Measurements from ENCODE around the gene INSR. TPM values are rescaled to one million over a fixed set of nuclear protein-coding genes. Genes with fewer than 3 reads are reported as not detected.
"Not testable (repeated sequence)": the region's sequence is repeated elsewhere in the genome, so short reads cannot be mapped to it uniquely, and the experiment has no call there.

Gene INSR
- total RNA-seq, 1 experiment from 2014 or later: 3.8 TPM

GRCh38 chr19:7226739-7227138, 67.5 kb downstream of the INSR start:
- no peak for DNase-seq (ENCODE audit: extremely low read depth, low read depth)

DNA sequence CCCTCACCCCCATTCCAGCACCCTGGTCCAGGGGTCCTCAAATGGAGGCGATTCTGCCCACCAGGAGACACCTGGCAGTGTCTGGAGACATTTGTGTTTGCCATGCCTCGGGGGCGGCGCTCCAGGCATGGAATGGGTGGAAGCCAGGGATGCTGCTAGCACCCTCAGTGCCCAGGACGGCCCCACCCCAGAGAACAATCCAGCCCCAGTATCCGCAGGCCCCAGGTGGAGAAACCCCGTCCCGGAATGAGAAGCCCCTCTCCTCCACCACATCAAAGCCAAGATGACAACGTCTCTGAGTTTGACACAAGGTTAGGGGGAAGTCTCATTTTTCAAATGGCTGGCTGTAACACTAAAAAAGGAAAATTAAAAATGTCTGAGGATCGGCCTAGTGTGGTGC, 68.5 kb downstream of the INSR start:
- DNase-seq (ENCODE audit: extremely low read depth, low read depth): no peak

DNA sequence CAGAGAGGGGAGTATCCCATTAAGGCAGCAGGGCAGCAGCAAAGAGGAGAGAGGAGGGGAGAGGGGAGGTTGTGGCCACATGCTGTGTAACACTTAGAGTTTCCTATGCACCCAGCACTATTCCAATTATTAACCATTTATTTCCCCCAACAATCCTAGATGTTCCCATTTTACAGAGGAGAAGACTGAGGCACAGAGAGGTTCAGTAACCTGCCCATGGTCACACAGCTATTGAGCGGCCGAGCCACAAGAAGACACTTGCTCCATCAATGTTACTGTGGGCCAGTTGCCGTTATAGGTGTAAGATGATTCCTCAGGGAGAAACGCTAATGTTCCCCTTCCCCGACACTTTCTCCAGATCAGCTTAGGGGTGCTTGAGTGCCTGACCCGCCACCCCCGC, 69.2 kb downstream of the INSR start:
- DNase-seq (ENCODE audit: extremely low read depth, low read depth): no peak

- DNase-seq (ENCODE audit: extremely low read depth, low read depth): no peak
Observed at GRCh38 chr19:7224209-7224686, 70.0 kb downstream of the INSR start.

GRCh38 chr19:7223429-7223828, 70.8 kb downstream of the INSR start:
- no peak for DNase-seq (ENCODE audit: extremely low read depth, low read depth)

GRCh38 chr19:7219056-7219455, 75.2 kb downstream of the INSR start:
- DNase-seq (ENCODE audit: extremely low read depth, low read depth): no peak

DNA sequence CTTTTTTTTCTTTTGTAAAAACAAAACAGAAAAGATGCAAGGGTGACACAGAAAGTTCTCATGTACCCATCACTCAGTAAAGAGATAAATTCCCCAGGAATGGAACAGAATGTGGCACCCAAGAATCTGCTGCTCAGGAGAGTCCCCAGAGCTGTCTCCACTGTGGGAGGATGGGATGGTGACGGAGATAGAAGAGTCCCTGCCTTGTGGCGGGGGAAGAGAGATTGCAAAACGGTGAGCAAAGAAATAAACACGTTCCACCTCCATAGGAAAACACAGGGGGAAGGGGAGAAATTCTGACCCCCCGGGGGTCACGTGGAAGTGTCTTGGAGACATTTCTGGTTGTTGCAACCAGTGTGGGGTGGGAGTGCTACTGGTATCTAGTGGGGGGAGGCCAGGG, 76.4 kb downstream of the INSR start:
- no peak for DNase-seq (ENCODE audit: extremely low read depth, low read depth)

DNA sequence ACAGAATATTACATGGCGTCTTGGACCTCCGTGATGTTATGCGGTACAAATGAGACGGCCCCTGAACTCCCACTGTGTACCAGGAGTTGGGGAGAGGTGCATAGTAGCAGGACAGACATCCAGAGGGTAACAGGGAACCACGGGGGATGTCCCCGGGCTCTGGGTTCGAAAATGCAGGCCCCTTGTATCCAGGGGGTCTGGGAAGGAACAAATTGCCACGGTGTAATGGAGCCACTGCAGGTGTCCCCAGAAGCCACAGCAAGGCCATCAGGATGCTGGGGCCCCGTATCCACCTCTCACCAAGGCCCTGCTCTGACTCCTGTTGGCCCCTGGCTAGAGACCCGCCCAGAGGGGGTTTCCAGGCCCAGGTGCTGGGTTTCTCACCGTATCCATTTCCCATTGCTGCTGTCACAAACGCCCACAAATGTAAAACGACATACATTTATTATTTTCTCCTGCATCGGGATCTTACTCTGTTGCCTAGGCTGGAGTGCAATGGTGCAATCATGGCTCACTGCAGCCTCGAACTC, 77.8 kb downstream of the INSR start:
- no peak for DNase-seq (ENCODE audit: extremely low read depth, low read depth)

GRCh38 chr19:7215176-7215575, 79.0 kb downstream of the INSR start:
- DNase-seq (ENCODE audit: extremely low read depth, low read depth): no peak

DNA sequence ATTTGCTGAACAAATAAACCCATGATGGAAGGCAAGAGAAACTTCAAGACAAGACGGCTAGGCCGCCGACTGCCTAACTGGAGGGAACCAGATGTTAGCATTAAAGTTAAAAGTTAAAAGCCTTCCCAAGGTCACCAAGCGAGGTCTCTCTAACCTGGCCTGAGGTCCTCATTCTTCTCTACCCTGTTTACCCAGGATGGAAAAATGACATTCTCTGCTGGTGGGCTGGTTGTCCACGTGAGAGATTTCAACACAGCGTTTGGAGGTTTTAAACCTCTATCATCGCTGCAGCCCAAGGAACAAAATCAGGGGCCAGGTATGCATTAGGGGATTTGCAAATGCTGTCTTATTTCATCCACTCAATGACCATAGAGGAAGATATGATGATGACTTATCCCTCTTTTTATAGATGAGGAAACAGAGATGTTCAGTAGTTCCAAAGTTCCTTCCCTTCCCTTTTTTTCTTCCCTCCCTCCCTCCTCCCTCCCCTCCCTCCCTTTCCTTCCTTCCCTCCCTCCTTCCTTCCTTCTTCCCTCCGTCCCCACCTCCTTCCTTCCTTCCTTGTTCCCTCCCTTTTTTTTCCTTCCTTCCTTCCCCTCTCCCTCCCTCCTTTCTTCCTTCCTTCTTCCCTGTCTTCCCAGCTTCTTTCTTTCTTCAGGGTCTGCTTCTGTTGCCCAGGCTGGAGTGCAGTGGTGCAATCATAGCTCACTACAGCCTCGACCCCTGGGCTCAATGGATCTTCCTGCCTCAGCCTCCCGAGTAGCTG, 79.7 kb downstream of the INSR start:
- no peak for DNase-seq (ENCODE audit: extremely low read depth, low read depth)

DNA sequence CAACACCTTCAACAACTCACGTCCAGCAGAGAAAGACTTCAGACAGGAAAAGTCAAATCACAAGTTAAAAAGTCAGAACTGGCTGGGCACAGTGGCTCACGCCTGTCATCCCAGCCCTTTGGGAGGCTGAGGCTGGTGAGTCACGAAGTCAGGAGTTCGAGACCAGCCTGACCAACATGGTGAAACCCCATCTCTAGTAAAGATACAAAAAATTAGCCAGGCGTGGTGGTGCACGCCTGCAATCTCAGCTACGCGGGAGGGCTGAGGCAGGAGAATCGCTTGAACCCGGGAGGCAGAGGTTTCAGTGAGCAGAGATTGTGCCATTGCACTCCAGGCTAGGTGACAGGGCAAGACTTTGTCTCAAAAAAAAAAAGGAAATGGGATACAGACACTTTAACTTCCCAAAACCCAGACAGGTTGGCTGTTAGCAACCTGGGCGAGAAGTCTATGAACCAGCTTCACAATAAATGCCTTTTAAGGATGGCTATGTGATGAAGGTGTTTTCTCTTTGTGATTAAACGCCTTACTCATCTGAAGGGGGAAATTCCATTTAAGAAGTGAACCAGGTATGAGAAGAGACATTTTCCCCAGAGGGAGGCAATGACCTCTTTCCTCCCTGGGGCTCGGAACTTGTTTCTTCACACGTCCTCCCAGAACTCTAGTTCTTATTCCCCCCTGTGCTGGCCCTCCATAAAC, 80.4 kb downstream of the INSR start:
- no peak for DNase-seq (ENCODE audit: extremely low read depth, low read depth)

DNA sequence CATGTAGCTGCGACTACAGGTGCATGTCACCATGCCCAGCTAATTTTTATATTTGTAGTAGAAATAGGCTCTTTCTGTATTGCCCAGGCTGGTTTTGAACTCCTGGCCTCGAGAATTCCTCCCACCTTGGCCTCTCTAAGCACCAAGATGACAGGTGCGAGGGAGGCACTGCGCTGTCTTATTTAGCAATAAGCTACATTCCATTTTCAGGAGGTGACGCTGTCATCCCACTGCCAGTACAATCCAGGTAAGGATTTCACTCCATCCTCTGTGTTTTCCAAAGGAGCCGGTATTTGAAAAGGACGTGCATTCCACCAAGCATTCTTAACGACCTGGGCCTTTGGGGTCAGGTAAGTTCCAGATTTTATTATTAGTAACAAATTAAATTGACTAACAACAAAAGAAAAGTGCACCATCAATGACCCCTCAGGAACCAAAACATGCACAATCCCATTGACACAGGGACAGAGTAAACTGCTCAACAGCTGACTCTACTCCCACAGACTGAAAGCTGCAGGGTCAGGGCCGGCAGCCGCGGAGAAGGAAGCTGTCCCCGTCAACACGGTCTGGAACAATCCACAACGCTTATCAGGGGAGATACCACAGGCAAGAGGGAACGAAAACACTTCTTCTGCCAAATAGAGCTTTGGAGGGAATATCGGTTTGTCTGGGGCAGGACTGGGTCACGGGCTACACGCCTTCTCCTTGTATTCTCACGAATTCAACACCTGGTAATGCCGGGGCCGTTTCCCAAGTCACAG, 82.8 kb downstream of the INSR start:
- DNase-seq (ENCODE audit: extremely low read depth, low read depth): no peak

DNA sequence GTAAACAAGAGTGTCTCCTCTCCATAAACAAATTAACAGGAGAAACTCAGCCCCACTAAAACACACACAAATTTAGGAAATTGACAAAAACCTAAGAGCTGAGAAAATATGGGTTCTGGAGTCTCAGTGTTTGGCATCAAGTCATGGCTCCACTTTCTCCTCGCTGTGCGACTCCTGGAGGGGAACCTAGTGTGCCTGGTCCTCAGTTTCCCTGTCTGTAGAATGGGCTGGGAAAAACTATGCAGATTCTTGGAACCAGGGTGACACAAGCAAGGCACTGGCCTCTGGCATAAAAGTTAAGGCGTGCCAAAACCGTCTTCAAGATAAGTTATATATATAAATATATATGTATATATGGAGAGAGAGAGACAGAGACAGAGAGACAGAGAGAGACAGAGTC, 83.9 kb downstream of the INSR start:
- DNase-seq (ENCODE audit: extremely low read depth, low read depth): no peak

DNA sequence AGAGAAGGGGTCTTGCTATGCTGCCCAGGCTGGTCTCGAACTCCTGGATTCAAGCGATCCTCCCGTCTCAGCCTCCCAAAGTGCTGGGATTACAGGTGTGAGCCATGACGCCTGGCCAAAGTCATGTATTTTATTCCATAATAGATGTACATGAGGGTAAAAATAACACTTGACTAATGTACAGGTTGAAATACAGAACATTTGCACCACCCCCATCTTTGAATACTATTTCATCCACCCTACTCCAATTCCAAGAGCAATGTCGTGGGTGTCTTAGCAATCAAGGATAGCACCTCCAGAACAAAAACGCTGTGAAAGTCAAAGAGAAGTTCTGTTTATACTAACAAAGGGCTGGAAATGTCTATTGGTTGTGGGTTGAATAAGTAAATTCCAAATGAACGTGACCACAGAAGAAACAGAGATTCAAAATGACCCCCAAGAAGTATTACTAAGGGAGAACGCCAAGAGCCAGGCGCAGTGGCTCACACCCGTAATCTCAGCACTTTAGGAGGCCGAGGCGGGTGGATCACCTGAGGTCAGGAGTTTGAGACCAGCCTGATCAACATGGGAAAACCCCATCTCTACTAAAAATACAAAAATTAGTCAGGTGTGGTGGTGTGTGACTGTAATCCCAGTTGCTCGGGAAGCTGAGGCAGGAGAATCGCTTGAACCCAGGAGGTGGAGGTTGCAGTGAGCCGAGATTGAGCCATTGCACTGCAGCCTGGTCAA, 84.5 kb downstream of the INSR start:
- DNase-seq (ENCODE audit: extremely low read depth, low read depth): not testable (repeated sequence)

DNA sequence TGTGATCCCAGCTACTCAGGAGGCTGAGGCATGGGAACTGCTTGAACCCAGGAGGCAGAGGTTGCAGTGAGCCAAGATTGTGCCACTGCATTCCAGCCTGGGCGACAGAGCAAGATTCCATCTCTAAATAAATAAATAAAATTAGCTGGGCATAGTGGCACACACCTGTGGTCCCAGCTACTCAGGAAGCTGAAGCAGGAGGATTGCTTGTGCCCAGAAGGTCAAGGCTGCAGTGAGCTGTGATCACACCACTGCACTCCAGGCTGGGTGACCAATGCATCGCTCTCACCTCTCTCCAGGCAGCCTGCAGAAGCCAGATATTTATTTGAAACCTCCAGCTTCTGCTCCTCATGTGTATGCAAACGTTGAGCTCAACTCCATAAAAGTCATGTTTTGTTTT, 85.2 kb downstream of the INSR start:
- DNase-seq (ENCODE audit: extremely low read depth, low read depth): not testable (repeated sequence)

DNA sequence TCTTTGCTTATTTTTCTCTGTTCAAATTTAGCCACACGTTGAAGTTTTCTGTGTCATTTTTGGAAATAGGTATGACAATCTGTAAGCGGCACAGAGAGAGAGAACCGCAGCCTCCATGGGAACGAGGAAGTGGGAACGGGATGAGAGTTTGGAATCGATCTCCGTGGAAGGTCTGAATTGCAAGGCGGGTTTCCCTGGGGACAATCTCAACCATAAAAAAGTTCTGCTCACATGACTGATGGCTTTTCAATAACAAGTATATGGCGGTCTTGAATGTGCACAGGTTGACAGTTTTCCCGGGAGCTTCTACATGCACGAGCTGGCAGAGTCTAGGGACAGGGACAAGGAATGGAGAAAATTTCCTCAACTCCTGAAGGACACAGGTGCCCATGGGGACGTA, 90.9 kb downstream of the INSR start:
- DNase-seq (ENCODE audit: extremely low read depth, low read depth): no peak

DNA sequence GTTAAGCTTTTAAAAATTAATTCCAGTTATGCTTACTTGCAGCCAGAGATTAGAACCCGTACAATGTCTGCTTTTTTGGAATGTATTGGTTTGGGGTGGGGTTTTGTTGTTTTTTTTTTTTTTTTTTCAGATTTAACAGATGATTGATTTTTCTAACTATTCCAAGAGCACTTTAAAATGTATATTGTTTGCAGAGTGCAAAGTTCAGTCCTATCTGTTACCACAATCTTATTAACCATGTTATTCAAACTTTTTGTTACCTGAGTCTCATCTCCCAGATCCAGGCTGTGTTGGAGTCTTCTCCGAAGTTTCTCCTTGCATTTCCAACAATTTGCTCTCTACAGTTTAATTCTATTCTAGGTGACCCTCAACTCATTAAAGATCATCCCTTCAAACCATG, 91.3 kb downstream of the INSR start:
- no peak for DNase-seq (ENCODE audit: extremely low read depth, low read depth)

GRCh38 chr19:7200736-7201135, 93.5 kb downstream of the INSR start:
- DNase-seq (ENCODE audit: extremely low read depth, low read depth): no peak

DNA sequence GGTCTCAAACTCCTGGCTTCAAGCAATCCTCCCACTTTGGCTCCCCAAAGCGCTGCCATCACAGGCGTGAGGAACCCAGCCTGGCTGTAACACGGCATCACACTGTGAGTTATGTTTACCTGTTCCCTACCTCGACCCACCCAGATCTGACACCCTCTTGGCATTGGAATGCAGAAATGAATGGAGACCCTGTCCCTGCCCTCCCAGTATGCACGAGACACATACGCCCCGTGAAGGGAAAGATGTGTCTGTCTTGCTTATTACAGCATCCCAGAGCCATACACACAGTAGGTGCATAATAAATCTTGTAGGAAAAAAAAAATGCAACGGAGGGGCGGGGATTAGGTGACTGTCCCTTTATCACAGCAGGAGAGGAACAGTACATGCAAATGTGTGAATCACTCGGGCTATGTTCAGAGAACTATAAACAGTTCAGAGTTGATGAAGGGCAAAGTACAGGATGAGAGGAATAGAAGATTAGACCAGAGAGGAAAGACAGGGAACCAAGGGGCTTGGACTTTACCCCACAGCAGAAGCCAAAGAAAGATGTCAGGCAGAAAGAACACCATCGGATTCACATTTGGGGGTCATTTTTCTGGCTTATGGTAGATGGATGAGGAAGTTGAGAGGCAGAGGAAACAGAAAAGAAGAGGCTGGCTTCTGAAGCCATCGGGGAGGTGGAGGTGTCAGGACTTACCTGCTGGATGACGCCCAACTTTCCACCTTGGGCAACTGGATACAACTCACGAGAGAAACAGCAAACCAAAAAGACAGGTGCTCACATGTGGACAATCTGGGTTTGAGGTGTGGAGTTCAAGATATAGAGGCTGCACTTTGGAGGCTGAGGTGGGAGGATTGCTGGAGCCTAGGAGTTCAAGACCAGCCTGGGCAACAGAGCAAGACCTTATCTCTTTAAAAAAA, 94.3 kb downstream of the INSR start:
- DNase-seq (ENCODE audit: extremely low read depth, low read depth): no peak
